HG03565 (cell line): ENCODE data around the gene MINK1.
"Not testable (repeated sequence)": the region's sequence is repeated elsewhere in the genome, so short reads cannot be mapped to it uniquely, and the experiment has no call there.

Experiments used
- ATAC-seq: cut with Tn5 transposase; IDR thresholded peaks from one replicate; pipeline ENCODE4 v1.9.1; 2021; ENCODE audit warnings: mild to moderate bottlenecking, moderate library complexity; ENCODE audit not compliant: unreplicated experiment

MINK1 gene

DNA sequence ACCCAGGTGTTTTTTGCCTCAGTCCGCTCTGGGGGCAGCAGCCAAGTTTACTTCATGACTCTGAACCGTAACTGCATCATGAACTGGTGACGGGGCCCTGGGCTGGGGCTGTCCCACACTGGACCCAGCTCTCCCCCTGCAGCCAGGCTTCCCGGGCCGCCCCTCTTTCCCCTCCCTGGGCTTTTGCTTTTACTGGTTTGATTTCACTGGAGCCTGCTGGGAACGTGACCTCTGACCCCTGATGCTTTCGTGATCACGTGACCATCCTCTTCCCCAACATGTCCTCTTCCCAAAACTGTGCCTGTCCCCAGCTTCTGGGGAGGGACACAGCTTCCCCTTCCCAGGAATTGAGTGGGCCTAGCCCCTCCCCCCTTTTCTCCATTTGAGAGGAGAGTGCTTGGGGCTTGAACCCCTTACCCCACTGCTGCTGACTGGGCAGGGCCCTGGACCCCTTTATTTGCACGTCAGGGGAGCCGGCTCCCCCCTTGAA, 64.1 kb downstream of the MINK1 start:
- ATAC-seq = no peak

DNA sequence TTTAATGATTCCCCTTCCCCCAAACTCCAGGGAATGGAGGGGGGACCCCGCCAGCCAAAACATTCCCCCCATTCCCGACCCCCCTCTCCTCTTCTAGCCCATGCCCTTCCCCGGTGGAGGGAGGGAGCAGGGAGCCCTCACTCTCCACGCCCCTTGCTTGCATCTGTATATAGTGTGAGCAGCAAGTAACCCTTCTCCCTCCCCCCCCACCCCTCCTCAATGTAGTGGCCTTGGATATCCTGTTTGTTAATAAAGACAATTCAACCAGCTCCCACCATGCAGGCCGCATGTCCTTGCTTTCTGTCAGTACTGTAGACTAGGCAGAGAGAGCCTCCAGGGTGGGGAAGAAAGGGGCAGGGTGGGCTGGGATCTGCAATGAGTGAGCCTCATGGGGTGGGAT, 64.6 kb downstream of the MINK1 start:
- ATAC-seq = no peak

GRCh38 chr17:4898351-4898750, 65.2 kb downstream of the MINK1 start:
- ATAC-seq = no peak

DNA sequence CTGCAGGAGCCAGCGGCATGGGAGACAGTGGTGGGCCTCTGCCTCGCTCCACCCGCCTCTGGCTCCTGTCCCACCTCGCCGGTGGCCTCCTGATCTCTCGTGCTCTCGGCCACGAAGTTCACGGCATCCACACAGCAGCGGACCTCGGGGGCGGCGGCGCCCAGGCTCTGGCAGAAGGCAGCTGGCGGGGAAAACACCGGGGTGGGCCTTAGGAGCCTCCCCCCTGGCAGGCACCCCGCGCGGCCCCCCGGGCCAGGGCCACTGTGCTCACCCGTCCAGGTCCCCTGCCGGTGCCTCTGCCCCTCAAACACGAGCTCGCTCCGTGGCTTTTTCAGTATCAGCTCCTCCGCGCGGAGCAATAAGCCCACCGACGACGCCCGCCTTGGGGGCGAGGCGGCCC, 65.8 kb downstream of the MINK1 start:
- no peak for ATAC-seq

- peak; percentile 44 for ATAC-seq
Measured at GRCh38 chr17:4899341-4900230, 66.4 kb downstream of the MINK1 start, which contains the start of gene C17orf107. C17orf107 (plus strand) TSS chr17:4899536; CDS start chr17:4899763, 227 bp downstream.

- no peak for ATAC-seq
Measured at GRCh38 chr17:4900231-4901107, 67.3 kb downstream of the MINK1 start.

GRCh38 chr17:4901108-4901647, 68.0 kb downstream of the MINK1 start:
- ATAC-seq = no peak

DNA sequence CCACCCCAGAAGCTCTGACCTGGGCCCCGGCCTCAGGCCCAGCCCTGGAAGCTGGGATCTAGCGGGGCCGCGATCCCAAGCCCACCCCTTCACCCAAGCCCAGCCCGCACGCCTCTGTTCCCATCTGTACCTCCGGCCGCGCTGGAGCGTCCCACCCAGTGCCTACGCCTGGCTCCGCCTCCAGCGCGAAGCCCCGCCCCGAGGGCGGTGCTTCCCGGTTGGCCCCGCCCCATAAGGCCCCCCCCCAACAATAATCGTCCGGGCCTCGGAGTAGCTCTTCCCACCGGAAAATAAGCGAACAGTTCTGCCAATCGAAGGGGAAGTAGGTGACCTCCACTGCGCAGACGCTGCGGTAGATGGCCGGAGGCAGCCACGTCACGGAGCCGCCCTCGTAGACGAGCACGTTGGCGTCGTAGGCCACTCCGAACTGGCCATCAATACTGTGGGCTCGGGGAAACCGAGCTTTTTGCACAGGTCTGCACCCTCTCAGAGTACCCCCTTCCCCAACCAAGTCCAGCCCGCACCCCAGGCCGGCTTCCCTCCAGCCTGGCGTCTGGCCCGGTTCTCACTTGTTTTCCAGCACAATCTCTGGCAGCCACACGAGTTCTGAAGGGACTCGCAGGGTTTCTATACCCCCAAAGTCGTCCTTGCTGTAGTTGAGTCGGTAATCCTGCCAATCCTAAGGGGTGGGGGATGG, 68.7 kb downstream of the MINK1 start:
- no peak for ATAC-seq

GRCh38 chr17:4902540-4902939, 69.4 kb downstream of the MINK1 start:
- ATAC-seq = no peak

DNA sequence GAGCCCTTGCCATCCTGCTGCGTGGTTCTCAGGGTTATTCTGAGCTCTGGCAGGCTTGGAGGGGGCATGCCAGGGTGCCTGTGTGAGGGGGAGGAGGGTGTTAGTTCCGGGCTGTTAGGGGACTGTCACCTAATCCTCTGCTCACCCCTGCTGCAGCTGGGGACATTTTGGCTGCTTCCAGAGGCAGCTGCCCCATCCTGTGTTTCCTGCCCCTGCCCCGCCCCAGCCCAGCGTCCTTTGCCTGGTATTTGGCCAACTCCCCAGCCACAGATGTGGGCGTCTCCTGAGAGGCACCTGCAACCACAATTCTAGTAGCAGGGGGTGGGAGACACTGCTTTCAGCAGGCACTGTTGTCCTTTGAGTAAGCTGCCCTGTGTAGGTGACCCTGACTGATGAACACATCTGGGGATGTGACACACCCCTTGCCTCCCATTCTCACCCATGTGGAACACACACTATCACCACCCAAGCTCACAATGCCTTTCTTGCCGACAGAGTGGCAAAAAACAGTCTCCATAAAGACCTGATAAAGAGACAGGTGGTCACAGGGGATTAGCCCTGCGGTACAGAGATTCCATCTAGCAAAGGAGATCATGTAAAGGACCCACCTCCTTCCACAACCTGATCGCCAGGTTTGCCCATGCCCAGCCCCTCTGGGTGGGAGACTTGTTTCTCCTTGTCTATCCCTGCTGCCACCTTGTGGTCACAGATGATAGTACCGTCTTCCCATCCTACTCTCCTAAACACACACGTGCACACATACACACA, 70.1 kb downstream of the MINK1 start, which contains the start of gene CHRNE:
Gene CHRNE, minus strand, starts transcription at position 48 of the 768 bp plus-strand sequence. Its CDS starts 35 bp downstream, at position 13.
- ATAC-seq = no peak

GRCh38 chr17:4906642-4907041, 73.5 kb downstream of the MINK1 start:
- ATAC-seq = not testable (repeated sequence)

GRCh38 chr17:4908301-4908700, 75.2 kb downstream of the MINK1 start:
- no peak for ATAC-seq

DNA sequence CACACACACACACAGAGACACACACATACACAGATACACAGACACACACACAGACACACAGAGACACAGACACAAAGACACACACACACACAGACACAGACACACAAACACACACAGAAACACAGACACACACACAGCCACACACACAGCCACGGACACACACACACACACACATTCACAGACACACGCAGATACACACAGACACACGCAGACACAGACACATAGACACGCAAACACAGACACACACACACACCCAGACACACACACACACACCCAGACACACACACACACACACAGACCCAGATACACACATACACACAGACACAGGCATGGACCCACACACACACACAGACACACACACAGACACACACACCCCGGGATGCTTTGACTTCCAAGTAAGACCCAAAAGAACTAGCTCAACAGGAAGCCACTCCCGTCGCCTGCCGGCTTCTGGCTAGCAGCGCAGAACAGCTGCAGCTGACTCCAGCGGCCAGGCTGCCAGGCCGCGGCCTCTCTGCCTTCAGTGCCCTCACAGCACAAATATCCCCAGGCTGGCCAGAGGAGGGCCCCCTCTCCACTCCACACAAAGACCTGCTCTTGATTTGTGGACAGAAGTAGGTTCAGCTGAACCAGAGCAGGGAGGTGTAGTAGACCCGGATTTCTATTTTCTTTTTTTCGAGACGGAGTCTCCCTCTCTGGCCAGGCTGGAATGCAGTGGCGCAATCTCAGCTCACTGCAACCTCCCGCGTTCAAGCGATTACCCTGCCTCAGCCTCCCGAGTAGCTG, 75.8 kb downstream of the MINK1 start:
- ATAC-seq = no peak

DNA sequence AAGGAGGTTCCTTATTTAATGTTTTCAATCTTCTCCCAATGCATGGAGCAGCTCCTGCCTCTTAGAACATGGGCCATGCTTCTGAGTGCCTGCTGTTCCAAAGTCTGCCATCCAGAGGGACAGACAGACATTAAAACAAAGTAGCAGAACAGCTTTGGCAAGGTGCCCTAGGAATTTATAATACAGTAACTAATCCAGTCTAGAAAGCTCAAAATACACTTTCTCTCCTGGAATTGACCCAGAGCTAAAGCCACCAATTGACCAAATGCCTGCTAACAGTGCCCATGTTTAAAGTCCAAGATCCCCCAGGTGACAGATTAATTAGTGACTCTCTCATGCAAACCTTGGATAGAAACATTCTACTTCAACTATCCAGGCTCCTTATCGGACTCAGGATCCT, 80.9 kb downstream of the MINK1 start:
- no peak for ATAC-seq

GRCh38 chr17:4914551-4914950, 81.4 kb downstream of the MINK1 start:
- not testable (repeated sequence) for ATAC-seq

- no peak for ATAC-seq
Measured at GRCh38 chr17:4919511-4920047, 86.4 kb downstream of the MINK1 start.

DNA sequence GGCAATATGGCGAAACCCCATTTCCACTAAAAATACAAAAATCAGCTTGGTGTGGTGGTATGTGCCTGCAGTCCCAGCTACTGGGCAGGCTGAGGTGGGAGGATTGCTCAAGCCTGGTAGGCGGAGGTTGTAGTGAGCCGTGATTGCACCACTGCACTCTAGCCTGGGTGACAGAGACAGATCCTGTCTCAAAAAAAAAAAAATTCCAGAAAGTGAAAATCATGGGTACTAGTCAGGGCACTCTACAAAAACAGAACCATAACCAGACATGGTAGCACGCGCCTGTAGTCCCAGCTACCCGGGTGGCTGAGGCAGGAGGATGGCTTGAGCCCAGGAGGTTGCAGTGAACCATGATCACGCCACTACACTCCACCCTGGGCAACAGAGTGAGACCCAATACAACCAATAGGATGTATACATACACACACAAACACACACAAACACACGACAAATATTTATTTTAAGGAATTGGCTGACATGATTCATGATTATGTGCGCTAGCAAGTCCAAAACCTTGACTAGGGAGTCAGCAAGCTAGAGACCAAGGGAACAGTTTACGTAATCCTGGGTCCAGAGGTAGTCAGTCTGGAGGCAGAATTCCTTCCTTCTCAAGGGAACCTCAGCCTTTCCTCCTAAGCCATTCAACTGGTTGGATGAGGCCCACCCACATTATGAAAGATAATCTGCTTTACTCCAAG, 87.4 kb downstream of the MINK1 start:
- ATAC-seq = no peak

GRCh38 chr17:4921320-4921719, 88.2 kb downstream of the MINK1 start:
- ATAC-seq = no peak
